HG03039 (cell line): ENCODE results near the gene DBNL.

Experiments
- ATAC-seq: cut with Tn5 transposase; IDR thresholded peaks from one replicate; pipeline ENCODE4 v1.9.1; 2021; ENCODE audit warnings: mild to moderate bottlenecking, moderate library complexity; ENCODE audit not compliant: unreplicated experiment

DBNL gene

GRCh38 chr7:44075296-44076075, 31.0 kb downstream of the DBNL start:
- ATAC-seq = no peak

DNA sequence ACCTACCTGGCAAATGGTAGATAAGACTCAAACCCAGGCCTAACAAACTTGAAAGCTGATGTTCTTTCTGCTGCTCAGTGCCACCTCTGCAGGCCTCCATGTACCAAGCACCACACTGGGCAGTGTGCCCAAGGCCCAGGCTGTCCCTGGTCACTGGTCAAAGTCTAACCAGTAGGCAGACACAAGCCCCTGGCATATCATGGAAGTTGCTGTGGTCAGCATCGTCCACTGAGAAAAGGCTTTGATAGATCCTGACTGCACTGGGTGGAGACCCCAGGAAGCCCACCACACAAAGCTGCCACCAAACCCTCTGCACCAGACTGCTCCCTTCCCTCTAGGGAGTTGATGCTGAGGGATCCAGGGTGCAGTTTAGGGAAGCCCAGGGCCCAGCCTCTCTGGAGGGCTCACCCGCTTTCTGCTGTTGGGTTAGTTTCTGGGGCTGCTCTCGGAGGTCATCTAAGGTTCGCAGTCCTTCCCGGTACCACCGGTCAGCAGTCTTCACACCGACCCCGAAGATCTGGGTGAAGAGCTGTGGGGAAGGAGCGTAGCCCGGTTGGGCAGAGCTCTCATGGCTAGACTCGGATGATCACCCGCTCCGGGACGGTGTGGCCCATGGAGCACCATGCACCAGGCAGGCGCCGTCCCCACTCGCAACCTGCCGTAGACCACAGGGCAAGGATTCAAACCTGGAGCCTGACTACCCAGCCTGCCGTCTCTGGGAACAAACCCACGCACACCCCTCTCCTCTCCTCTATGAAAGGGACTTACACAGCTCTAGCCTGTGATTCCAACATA, 31.8 kb downstream of the DBNL start:
- ATAC-seq = no peak

- no peak for ATAC-seq
Observed at GRCh38 chr7:44077061-44077460, 32.6 kb downstream of the DBNL start.

- no peak for ATAC-seq
Observed at GRCh38 chr7:44077681-44078091, 33.2 kb downstream of the DBNL start.

GRCh38 chr7:44078521-44078920, 34.0 kb downstream of the DBNL start:
- ATAC-seq = no peak

DNA sequence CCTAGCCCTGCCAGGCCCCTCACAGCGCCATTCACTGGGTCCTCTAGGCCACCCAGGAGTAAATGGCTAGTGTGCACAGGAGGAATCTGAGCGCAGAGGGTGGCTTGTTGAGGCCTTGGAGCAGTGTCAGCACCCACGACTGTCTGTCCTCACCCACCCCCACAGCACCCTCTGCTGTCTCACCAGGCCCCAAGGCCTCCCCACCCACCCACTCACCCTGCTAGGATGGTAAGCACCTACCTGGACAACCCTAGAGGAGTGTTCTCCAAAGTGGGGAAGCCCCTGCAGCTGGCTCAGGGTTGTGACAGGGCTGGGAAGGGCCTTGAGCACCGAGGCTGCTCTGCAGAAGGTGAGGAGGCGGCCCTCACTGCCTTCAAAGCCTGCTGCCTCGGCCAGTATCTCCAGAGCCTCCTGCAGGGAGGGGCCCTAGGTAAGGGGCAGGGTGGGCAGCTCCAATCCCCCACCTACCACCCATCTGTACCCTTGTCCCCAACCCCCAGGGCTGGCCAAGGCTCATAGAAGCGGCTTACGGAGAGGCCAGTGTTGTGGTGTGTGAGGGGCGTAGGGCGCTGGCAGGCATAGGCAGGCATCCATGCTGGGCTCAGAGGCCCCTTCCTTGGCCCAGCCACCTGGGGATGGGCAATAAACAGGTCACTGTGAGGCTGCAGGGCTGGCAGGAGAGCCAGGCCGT, 35.0 kb downstream of the DBNL start:
- ATAC-seq = no peak

DNA sequence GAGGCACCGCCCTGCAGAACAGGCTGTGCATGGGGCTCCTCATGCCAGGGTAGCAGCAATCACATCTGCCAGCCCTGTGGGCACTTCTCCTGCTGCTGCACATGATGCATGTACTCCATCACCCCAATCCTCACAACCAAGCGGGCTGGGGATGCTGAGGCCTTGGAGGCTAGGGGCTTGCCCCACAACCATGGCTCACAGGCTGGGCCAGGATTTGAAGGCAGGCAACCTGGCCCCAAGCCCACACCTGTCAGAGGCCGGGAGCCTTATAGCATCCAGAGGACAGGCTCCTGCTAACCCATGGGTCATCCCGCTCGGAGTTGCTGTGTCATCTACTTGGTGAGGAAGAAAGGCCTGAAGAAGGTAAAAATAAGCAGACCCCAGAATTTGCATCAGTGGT, 35.6 kb downstream of the DBNL start:
- ATAC-seq = no peak

DNA sequence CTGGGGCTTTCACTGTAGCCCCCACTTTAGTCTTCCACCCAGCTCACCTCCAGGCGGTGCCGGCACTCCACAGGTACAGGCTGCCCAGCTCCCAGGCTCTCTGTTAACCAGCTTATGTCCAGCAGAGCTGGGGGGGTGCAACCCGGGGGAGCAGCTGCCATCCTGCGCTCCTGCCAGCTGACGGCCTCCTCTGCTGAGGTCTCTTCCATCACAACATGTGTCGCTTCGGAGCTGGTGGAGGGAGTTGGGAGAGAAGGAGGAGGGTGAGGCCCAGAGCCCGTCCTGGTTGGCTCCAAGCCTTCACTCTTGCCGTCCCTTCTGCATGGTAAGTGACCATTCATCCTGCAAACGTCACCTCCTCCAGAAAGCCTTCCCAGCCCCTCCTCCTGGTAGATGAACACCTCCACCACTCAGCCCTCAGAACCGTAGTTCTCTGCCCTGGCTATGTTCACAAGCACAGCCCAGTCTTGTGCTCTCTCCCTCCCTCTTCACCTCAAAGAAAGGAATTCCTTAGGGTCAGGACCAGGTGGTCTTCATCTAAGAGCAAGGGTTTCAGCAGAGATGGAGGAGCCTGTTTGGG, 36.3 kb downstream of the DBNL start:
- ATAC-seq = no peak

DNA sequence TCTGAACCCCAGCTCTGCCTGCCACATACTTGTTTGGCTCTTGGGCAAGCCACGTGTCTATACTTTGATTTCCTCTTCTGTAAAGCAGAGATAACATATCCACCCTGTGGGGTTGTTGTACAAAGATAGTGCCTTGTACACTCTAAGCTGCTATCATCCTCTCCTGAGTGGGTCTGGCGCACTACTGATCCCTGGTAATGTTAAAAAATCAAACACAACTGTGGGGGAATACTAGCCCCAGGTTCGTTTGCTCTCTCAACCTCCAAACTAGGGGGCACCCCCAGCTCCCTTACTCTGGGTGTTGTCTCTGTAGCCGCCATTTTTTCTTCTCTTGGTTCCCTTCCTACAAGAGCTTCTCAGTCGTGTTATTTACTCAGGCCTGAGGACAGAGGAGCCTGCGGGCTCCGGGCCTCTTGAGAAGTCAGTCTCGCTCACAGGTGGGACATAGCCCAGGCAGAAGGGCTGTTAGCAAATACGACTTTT, 36.8 kb downstream of the DBNL start:
- no peak for ATAC-seq

- ATAC-seq = peak; percentile 89
Observed at GRCh38 chr7:44082541-44083207, 38.2 kb downstream of the DBNL start.

- no peak for ATAC-seq
Observed at GRCh38 chr7:44083796-44084195, 39.3 kb downstream of the DBNL start.

GRCh38 chr7:44084701-44085100, 40.2 kb downstream of the DBNL start:
- ATAC-seq = no peak

- ATAC-seq = no peak
Observed at GRCh38 chr7:44085546-44085945, 41.0 kb downstream of the DBNL start.

GRCh38 chr7:44086627-44087026, 42.1 kb downstream of the DBNL start:
- ATAC-seq = no peak

GRCh38 chr7:44087911-44088838, 43.7 kb downstream of the DBNL start:
- no peak for ATAC-seq

- ATAC-seq = no peak
Observed at GRCh38 chr7:44093102-44093641, 48.7 kb downstream of the DBNL start.

GRCh38 chr7:44094365-44094764, 49.9 kb downstream of the DBNL start:
- no peak for ATAC-seq

DNA sequence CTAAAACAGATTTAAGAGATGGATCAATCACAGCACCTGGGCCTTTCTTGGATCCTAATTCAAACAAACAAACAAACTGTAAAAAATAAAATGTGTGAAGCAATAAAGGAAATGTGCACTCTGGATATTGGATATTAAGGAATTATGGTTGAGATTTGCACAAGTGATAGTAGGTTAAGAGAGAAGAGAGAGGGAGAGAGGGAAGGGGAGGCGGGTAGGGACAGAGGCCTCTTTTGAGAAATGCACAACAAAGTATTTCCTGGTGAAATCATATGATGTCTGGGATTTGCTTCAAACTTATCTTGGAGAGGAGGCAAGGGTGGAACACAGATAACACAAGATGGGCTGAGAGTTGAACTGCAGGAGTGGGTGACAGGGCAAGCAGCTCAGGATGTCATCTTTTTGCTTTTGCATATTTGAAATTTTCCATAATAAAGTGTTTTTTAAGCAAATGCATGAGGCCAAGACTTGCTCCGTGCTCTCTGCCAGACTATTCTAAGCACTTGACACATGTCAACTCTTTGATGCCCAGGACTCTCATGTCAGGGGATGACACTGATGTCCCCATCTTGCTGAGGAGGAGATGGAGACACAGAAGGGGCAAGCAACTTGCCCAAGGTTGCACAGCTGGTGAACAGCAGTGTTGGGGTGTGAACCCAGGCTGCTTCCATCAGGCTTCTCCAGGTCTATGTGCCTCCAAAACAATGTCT, 50.5 kb downstream of the DBNL start:
- ATAC-seq = no peak

DNA sequence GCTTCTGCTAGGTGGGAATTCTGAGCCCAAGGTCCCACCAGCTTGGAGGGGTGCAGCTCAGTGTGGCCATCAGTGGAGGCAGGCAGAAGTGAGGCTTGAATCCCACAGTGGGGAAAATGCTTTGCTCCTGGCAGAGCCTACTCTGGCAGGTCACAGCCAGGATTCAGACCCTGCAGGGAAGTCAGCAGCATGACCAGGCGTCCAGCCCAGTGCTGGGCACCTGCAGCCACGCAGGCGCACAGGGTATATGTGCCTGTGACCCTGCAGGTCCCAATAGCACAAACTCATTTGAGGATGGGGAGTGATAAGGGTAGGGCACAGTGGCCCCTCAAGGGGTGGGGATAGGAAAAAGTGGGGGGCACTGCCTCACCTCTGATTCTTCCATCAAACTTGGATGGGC, 51.3 kb downstream of the DBNL start:
- no peak for ATAC-seq
